A673 (cell line): ENCODE measurements around the gene RAB14.

Experiments used
- EZH2 ChIP-seq: fragments of 200-600 bp; sonication (generic); IDR thresholded peaks from 2 replicates; pipeline ENCODE4 v1.6.1; 2017; ENCODE audit warnings: borderline replicate concordance, low read depth, mild to moderate bottlenecking, mixed read lengths, antibody characterized with exemption, low read length; ENCODE audit not compliant: poor library complexity, severe bottlenecking
- TF ChIP-seq, protein P1 (sequence below): fragments of 300-800, 200-600 bp; sonication (generic); conservative IDR thresholded peaks from 2 replicates; pipeline ENCODE4 v1.5.1; 2017; ENCODE audit warnings: low read depth, mild to moderate bottlenecking, antibody characterized with exemption, low read length, moderate library complexity, mixed read lengths

DNA sequence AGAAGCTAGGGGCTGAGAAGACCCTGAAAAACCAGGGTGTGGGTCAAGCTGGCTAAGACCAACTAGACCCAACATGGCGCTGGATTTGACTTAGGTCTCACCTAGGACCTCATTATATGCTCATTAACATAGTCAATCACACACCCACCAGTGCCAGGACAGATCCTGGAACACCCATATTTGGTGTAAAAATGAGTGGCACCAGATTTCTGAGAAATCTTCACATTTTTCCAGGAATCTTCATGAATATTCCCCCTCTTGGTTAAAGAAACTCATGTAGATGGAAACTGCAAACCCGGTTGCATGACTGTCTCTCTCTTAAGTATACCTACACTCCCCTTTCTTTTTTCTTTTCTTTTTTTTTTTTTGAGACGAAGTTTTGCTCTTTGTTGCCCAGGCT, 17.9 kb upstream of the RAB14 start:
- TF ChIP-seq, protein P1, sequence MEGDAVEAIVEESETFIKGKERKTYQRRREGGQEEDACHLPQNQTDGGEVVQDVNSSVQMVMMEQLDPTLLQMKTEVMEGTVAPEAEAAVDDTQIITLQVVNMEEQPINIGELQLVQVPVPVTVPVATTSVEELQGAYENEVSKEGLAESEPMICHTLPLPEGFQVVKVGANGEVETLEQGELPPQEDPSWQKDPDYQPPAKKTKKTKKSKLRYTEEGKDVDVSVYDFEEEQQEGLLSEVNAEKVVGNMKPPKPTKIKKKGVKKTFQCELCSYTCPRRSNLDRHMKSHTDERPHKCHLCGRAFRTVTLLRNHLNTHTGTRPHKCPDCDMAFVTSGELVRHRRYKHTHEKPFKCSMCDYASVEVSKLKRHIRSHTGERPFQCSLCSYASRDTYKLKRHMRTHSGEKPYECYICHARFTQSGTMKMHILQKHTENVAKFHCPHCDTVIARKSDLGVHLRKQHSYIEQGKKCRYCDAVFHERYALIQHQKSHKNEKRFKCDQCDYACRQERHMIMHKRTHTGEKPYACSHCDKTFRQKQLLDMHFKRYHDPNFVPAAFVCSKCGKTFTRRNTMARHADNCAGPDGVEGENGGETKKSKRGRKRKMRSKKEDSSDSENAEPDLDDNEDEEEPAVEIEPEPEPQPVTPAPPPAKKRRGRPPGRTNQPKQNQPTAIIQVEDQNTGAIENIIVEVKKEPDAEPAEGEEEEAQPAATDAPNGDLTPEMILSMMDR = no peak
- no peak for TF ChIP-seq EZH2
